Measurements from ENCODE around the gene BROX.
"Not testable (repeated sequence)": the region's sequence is repeated elsewhere in the genome, so short reads cannot be mapped to it uniquely, and the experiment has no call there.

BROX gene

DNA sequence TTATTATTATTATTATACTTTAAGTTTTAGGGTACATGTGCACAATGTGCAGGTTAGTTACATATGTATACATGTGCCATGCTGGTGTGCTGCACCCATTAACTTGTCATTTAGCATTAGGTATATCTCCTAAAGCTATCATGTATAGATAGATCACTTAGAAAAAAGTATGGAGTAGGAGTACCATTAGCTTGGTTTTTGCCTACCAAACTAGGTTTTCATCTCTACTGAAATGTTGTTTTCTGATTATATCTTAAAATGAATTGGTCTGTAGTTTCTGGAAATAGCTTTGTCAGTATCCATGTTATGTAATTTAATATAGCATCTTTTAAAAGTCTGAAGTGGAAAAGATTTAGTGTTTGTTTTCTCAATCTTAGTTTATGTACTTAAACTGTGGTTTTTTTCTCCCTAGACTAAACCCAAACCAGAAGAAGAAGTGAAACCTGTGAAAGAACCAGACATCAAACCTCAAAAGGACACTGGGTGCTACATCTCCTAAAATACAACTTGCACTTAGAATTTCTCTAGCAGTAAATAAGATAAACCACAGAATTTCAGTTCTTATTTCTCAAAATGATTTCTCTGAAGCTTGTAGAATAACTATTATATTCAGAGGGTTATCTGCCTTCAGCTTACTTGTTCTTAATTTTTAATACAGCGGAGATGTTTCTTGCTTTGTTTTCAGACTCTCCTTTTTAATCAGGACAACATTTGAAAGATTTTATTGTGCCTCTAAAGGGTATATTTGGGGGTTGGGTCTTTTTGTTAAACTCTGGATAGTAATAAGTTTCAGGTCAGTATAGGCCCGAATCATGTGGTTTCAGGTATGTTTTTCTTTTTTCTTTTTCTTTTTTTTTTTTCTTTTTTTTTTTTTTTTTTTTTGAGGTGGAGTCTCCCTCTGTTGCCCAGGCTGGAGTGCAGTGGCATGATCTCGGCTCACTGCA lies 20.1 kb downstream of the BROX start:
- DNase-seq, result no peak

- no peak for DNase-seq
Observed at GRCh38 chr1:222734740-222735139, 22.4 kb downstream of the BROX start.

DNA sequence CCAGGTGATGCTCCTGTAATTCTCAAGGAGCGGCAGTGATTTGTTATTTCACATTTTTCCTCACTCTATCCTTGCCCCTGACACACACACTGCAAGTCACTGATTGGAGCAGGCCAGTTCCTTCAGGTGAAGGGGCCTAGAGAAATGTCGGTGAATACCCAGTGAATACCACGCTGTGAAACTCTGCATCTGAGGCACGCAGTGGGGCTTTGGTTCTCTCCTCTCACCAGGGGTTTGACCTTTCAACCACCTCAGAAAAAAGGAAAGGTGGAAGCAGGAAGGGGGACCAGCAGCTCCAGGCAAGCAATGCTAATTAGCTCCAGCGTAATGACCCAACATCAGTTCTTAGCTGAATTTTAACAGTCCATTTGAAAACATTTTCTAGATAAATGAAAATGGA lies 24.1 kb downstream of the BROX start:
- no peak for DNase-seq

DNA sequence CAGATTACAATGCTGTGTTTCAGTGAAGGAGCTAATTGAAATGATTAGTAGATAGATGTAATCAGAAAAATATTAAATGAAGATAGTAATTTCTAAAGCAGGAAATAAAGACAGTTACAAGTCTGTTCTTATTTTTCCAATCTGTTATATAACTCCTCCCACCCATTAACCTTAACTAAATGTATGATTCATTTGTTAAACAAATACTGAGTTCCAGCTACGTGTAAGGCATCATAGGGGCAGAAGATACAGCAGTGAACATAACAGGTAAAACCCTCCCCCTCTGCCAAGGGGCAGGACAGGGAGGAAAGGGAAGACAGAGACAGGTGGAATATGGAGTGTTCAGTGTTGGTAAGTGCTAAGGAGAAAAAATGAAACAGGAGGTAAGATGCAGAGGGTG lies 24.6 kb downstream of the BROX start, which contains the start of gene FAM177B:
FAM177B (plus strand) TSS at position 231 of the 400 bp plus-strand sequence. CDS start 9,344 bp downstream, outside the sequence.
- DNase-seq, result no peak

DNA sequence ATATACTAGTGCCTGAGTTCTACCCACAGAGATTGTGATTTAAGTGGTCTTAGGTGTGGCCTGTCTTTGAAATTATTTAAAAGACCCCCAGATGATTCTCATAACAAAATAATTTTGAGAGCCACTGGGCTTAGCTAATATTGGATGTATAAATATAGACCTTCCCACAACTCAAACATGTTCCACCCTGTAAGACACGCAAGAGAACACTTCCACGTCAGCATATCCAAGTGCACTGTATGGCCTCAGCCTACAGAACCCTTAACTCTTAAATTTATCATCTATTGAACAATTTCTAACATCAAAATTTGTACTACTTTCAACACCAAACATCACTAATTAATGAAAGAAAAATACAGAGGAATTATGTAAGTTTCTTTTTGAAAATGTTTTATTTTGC lies 27.1 kb downstream of the BROX start:
- DNase-seq, result no peak

DNA sequence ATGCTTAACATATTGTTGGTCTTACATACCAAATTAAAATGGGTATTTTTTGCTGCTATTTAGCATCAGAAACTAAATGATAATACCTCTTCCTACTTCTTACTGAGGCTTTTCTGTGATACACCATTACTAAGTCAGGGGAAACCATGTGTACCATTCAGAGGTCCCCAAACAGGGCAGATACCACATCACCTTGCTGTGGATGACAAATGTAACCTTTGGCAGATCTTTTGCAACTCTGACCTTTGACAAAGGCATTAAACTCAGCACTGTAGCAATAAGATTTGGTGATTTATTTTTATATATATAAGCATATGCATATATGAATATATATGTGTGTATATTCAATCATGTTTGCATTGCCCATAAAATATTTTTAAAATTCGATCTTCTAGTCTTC lies 27.6 kb downstream of the BROX start:
- DNase-seq, result no peak

- DNase-seq, result not testable (repeated sequence)
Observed at GRCh38 chr1:222741630-222742457, 29.5 kb downstream of the BROX start.

GRCh38 chr1:222749927-222750326 lies 37.6 kb downstream of the BROX start:
- DNase-seq, result no peak

DNA sequence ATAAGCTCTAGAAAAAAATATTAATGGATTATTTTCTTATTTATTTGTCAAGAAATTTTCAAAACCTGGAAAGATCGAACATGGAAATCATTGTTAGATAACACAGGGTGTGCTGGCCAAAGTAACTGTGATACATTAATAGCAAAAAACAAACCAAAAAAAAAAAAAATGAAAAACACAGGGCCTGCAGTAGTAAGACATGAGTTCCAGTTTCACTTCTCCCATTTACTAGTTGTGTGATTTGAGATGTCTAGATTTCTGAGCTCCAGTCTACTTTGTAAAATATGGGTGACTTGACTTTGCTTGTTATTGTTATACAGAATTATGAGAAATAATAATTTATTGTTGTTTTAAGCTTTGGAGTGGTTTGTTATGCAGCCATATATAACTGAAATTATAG lies 38.3 kb downstream of the BROX start:
- DNase-seq, result no peak

- no peak for DNase-seq
Observed at GRCh38 chr1:222751255-222751654, 38.9 kb downstream of the BROX start.

GRCh38 chr1:222754366-222755139 lies 42.2 kb downstream of the BROX start:
- DNase-seq, result no peak

DNA sequence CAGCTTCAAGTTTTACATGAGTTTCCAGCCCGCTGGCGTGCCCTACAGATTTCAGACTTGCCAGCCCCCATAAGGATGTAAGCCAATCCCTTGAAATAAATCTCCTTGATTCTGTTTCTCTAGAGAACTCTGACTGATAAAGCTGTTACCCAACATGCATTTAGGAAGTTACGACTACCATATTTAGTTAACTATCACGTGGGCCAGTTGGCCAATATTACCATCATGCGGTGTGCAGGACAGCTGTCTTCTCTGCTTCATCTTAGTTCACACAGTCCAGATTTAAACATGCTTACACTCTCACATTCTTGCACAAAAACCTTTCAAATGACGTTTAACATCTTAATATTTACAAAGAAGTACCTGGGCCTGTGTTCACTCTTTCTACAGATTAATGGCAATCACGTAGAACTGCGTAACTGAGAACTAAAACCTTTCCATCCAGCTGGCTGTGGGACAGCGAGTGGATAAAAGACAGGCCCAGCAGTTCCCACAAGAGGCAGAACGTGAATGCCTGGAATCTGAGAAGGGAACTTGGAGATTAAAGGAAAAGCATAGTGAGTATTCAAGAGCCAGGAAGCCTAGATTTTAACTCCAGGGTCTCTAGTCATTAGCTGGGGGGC lies 45.4 kb downstream of the BROX start:
- no peak for DNase-seq

DNA sequence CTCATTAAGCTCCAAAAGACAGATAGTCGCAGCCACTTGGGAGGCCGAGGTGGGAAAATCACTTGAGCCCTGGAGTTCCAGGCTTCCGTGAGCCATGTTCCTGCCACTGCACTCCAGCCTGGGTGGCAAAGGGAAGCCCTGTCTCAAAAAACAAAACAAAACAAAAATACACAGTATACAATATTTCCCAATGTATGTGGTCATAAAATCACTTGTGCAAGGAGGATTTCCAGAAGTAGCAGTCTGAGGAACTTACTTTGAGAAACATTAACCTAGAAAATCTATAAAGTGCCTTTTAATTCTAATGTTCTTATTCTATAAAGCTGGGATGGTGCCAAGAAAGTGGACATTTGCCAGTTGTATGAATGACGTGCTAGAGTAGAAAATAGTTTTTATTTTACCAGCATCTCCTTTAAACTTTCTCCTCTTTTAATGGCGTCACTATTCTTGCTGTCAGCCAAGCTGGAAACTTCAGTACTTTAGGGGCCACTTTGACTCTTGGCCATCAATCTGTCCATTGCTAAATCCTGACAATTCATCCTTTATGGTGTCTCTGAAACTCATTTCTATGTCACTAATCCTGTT lies 47.2 kb downstream of the BROX start:
- no peak for DNase-seq

- no peak for DNase-seq
Observed at GRCh38 chr1:222761083-222761482, 48.7 kb downstream of the BROX start.

- not testable (repeated sequence) for DNase-seq
Observed at GRCh38 chr1:222762178-222762577, 49.8 kb downstream of the BROX start.

- DNase-seq, result no peak
Observed at GRCh38 chr1:222767152-222767571, 54.8 kb downstream of the BROX start.

DNA sequence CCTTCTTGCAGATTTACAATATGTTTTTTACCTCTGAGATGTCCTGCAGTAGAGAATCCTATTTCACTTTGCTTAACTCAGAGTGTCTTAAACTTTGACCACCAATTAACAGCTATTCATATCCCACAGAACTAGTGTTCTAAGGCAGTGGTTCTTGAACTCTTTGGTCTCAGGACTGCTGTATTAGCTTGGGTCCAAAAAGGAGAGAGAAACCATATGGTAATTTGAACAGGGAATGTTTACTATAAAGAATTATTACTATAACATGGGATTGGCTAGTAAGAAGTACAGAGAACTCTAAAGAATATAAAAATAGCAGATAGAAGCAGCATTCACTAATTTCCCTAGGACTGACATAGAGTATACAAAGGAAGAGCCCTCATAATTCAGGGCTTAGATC lies 56.2 kb downstream of the BROX start:
- DNase-seq, result no peak

DNA sequence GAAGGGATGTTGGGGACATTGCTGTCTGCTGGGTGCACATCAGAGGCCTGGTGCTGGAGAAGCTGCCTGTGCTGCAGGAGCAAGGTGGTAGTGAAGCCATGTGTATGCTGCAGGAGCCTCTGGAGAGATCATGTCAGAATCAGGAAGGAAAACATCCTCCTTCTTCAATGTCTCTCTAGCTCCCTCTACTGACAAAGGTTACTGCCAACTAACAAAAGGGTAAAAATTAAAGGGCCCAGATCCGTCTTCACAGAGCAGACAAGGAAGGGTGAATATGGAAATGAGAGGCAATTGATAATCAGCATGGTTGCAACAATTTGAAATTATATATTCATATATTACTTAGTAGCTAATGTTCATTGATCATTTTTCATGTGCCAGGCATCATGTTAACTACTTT lies 56.8 kb downstream of the BROX start:
- DNase-seq, result no peak

- no peak for DNase-seq
Observed at GRCh38 chr1:222769971-222770620, 57.7 kb downstream of the BROX start.

GRCh38 chr1:222772996-222773379 lies 60.6 kb downstream of the BROX start:
- peak in 1 of 2 donors; percentile 92 for DNase-seq

- DNase-seq, result no peak
Observed at GRCh38 chr1:222777463-222777862, 65.1 kb downstream of the BROX start.

DNA sequence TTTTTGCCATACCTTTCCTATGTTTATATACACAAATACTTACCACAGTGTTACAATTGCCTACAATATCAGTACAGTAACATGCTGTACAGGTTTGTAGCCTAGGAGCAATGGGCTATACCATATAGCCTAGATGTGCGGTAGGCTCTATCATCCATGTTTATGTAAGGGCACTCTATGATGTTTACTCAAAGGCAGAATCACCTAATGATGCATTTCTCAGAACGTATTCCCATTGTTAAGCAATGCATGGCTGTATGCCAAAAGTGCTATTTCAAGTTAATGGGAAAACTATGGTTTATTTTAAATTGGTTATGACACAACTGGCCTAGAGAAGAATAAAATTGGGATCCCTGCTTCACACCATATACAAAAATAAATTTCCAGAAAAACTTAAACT lies 65.6 kb downstream of the BROX start:
- DNase-seq, result no peak

All from bone marrow (tissue), 2 donors.